Loucy (cell line): ENCODE data around the gene IL26.

ENCODE experiments used
- H2AFZ ChIP-seq: fragments of 200-600 bp; sonication (generic); 2 replicates; pipeline ENCODE4 v1.6.0; 2016; ENCODE audit warnings: antibody characterized with exemption, mild to moderate bottlenecking, low read length, moderate library complexity
- H3F3A ChIP-seq: fragments of 200-600 bp; 2 replicates; pipeline ENCODE4 v1.6.0; 2016; ENCODE audit warnings: antibody characterized with exemption, low read depth, mild to moderate bottlenecking
- H3K27me3 ChIP-seq: fragments of 200-600 bp; sonication (generic); 2 replicates; pipeline ENCODE4 v1.6.1; 2014; ENCODE audit warnings: low read length, mild to moderate bottlenecking; ENCODE audit not compliant: insufficient read depth, poor library complexity, severe bottlenecking
- H3K36me3 ChIP-seq: fragments of 200-600 bp; sonication (generic); 2 replicates; pipeline ENCODE4 v1.6.1; 2016; ENCODE audit warnings: low read length; ENCODE audit not compliant: insufficient read depth
- H3K4me1 ChIP-seq: fragments of 200-600 bp; sonication (generic); 2 replicates; pipeline ENCODE4 v1.5.1; 2014; ENCODE audit warnings: low read length, mild to moderate bottlenecking; ENCODE audit not compliant: insufficient read depth, poor library complexity, severe bottlenecking
- H3K4me2 ChIP-seq: fragments of 200-600 bp; sonication (generic); 2 replicates; pipeline ENCODE4 v1.6.0; 2014; ENCODE audit warnings: antibody characterized with exemption, low read length, low read depth, mild to moderate bottlenecking; ENCODE audit not compliant: poor library complexity, severe bottlenecking
- H3K4me3 ChIP-seq: fragments of 200-600 bp; sonication (generic); 2 replicates; pipeline ENCODE4 v1.5.1; 2014; ENCODE audit warnings: low read length, mild to moderate bottlenecking, mixed read lengths; ENCODE audit not compliant: poor library complexity, severe bottlenecking
- H3K79me2 ChIP-seq: fragments of 200-600 bp; sonication (generic); 2 replicates; pipeline ENCODE4 v1.6.1; 2014; ENCODE audit warnings: low read length; ENCODE audit not compliant: insufficient read depth
- H3K9ac ChIP-seq: fragments of 200-600 bp; sonication (generic); 2 replicates; pipeline ENCODE4 v1.6.0; 2014; ENCODE audit warnings: mild to moderate bottlenecking, low read depth, low read length, moderate library complexity; ENCODE audit not compliant: poor library complexity, severe bottlenecking
- H3K9me2 ChIP-seq: fragments of 200-600 bp; sonication (generic); replicated peaks from 2 replicates; pipeline ENCODE4 v1.6.1; 2016; ENCODE audit warnings: low read depth, low read length, mixed read lengths
- H3K9me3 ChIP-seq: fragments of 200-600 bp; sonication (generic); 2 replicates; pipeline ENCODE4 v1.6.1; 2014; ENCODE audit warnings: mild to moderate bottlenecking, antibody characterized with exemption, low read length, low read depth; ENCODE audit not compliant: insufficient read depth
- H4K20me1 ChIP-seq: fragments of 200-600 bp; sonication (generic); 2 replicates; pipeline ENCODE4 v1.6.0; 2014; ENCODE audit warnings: antibody characterized with exemption, low read length, mild to moderate bottlenecking; ENCODE audit not compliant: insufficient read depth, poor library complexity, severe bottlenecking
- CTCF ChIP-seq: fragments of 200-600 bp; sonication (generic); conservative IDR thresholded peaks from 2 replicates; pipeline ENCODE4 v1.5.1; 2014; ENCODE audit warnings: mild to moderate bottlenecking, antibody characterized with exemption, low read length
- EZH2phosphoT487 ChIP-seq: fragments of 200-600 bp; IDR thresholded peaks from 2 replicates; pipeline ENCODE4 v1.6.1; 2018; ENCODE audit warnings: antibody characterized with exemption, mild to moderate bottlenecking, moderate library complexity, borderline replicate concordance

IL26 gene

GRCh38 chr12:68267892-68268396 is 42.3 kb upstream of the IL26 start:
- peaks cover 7% of the 10 kb centered on the region for H3K4me1 ChIP-seq
- no peak overlapping the region for H3K4me2 ChIP-seq
- H4K20me1 ChIP-seq, result no peaks in the 10 kb centered on the region
- TF ChIP-seq CTCF, result no peak
- no peak for TF ChIP-seq EZH2phosphoT487
- H3K9me3 ChIP-seq, result no peaks in the 10 kb centered on the region
- no peak overlapping the region for H2AFZ ChIP-seq
- H3K27me3 ChIP-seq, result no peaks in the 10 kb centered on the region
- H3F3A ChIP-seq, result no peaks in the 10 kb centered on the region
- H3K9me2 ChIP-seq, result no peaks in the 10 kb centered on the region
- H3K9ac ChIP-seq, result no peak overlapping the region
- H3K4me3 ChIP-seq, result no peak overlapping the region
- H3K36me3 ChIP-seq, result no peaks in the 10 kb centered on the region
- no peaks in the 10 kb centered on the region for H3K79me2 ChIP-seq

DNA sequence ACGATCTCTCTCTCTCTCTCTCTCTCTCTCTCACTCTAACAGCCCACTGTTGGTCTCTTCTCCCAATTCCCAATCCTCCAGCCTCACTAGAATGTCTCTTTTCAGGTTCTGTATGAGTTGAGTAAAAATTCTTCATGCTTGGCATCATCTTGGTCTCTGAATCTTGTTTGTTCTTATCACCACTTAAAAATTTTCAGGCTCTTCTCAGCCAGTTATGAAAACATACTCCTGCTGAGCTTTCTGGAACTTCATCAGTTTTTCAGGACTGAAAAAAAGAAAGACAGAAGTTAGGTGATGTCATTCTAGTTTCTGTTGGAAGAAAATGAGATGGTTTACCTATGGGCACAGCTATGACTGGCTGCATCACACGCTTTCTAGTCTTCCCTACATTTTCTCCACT is 39.2 kb upstream of the IL26 start:
- Histone ChIP-seq H3K4me2 (no peak overlapping the region), H3K9me2 (no peaks in the 10 kb centered on the region), H3F3A (no peaks in the 10 kb centered on the region), H3K9me3 (no peaks in the 10 kb centered on the region), H3K4me3 (no peak overlapping the region), H3K9ac (no peak overlapping the region), H3K4me1 (peaks cover 26% of the 10 kb centered on the region), H3K36me3 (no peaks in the 10 kb centered on the region), H2AFZ (no peak overlapping the region), H4K20me1 (no peaks in the 10 kb centered on the region), H3K27me3 (no peaks in the 10 kb centered on the region), H3K79me2 (no peaks in the 10 kb centered on the region)
- no peak for TF ChIP-seq EZH2phosphoT487
- TF ChIP-seq CTCF, result no peak

DNA sequence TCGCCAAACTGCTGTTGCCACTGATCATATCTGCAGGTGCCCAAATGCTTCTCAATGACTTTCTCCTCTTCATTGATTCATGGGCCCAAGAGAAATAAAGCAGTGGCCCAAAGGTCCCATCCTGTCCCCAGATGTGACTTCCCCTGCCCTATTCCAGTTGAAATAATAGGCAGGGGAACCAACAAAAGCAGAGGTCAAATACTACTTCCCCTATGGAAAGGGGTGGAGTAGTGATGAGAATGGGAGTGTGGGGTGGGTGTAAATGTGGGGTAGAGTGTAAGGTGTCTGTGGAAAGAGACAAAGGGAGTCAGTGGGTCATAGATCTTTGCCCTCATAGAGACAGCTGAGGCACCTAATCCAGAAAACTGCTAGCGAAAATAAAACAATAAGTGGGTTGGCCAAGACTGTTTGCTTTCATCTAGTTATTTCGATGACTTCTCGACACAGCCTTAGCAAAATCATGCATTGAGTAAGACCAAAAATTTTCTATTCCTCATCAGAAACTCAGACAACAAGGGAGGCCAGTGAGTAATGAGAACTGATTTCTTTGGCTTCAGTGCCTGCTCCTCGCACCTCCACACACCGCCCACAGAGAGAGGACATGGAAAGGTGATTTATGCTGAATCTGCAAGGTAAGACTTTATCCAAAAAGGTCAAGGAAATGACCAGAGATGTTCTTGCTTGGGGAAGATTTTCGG is 38.7 kb upstream of the IL26 start:
- Histone ChIP-seq H3K79me2 (no peaks in the 10 kb centered on the region), H3K4me3 (no peak overlapping the region), H3K4me1 (peaks cover 31% of the 10 kb centered on the region), H3K9ac (no peak overlapping the region), H2AFZ (no peak overlapping the region), H3F3A (no peaks in the 10 kb centered on the region), H4K20me1 (no peaks in the 10 kb centered on the region), H3K4me2 (no peak overlapping the region), H3K27me3 (no peaks in the 10 kb centered on the region), H3K9me3 (no peaks in the 10 kb centered on the region), H3K36me3 (no peaks in the 10 kb centered on the region), H3K9me2 (no peaks in the 10 kb centered on the region)
- no peak for TF ChIP-seq EZH2phosphoT487
- no peak for TF ChIP-seq CTCF
